ENCODE data around the gene PDE6G. TPM values are rescaled to one million over a fixed set of nuclear protein-coding genes. Genes with fewer than 3 reads are reported as not detected.
A peak's percentile ranks its signal among the peaks of the same experiment; 100 is the strongest.

Gene PDE6G
- total and polyA plus RNA-seq, 2 of the 8 experiments (the other 6 are each of a cell fraction or from before 2014, with no cell fraction given): 5.8 to 12.9 TPM

DNA sequence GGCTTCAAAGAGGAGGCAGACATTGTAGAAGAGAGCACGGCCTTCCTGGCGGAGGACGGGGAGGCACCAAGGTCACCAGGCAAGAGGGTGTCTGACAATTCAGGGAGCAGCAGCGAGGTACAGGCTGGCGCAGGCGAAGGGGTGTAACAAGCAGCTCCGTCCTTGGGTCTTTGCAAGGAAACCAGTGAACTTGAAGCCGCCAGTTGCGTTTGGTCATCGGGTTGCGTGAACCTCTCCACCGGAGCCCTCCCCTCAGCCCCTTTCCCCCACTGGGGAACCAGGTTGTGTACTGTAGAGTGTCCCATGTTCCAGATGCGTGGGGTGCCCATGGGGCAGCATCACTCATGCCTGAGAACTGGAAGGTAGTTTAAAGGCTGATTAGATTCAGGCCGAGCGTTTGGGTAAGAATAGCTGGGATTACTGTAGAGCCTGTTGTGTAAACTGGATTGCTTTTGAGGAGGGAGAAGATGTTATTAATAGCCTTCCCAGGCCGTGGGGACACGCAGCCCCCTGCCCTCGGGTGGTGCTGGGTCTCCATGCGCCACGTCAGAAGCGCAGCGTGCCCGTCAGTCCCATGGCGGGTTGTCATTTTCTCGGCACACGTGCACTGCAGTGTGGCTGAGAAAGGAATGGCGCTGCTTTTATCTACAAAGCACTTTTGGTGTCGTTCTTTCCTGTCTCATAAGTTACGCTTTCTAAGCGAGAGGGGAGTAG is 49.3 kb upstream of the PDE6G start:
- Histone ChIP-seq H2BK120ac (replicated peaks; ENCODE audit: low read depth, low read length) (no peak overlapping the region), H3K27me3 (replicated peaks in 1 of 4; ENCODE audit: control insufficient read depth in 3 of 4, extremely low read depth in 1 of 4, insufficient read depth in 3 of 4, low read length in 3 of 4) (no peaks in the 10 kb centered on the region), H4K8ac (ENCODE audit: extremely low read depth, insufficient read depth, low read length) (no peak overlapping the region), H3K23me2 (ENCODE audit: low read depth, low read length) (peaks cover 13% of the 10 kb centered on the region), H3K4ac (replicated peaks; ENCODE audit: insufficient read length, low read depth, low read length) (no peak overlapping the region), H4K5ac (ENCODE audit: insufficient read length, low read depth, low read length) (no peak overlapping the region), H2BK15ac (ENCODE audit: low read length) (no peak overlapping the region), H4K20me1 (replicated peaks in 1 of 2; ENCODE audit: control insufficient read depth in 1 of 2, insufficient read depth in 2 of 2, low read length in 2 of 2) (peaks cover 10 to 11% of the 10 kb centered on the region in 2 experiments), H3K23ac (ENCODE audit: insufficient read length) (no peak overlapping the region), H2BK12ac (ENCODE audit: low read depth, low read length) (no peak overlapping the region), H2BK20ac (ENCODE audit: low read length) (no peak overlapping the region), H2BK5ac (ENCODE audit: low read depth, low read length) (no peak overlapping the region), H3K27ac (ENCODE audit: low read depth, low read length) (no peak overlapping the region), H3K79me1 (ENCODE audit: low read depth, low read length) (peaks cover 16% of the 10 kb centered on the region), H4K91ac (replicated peaks; ENCODE audit: insufficient read length, low read length) (no peak overlapping the region), H2AK5ac (ENCODE audit: low read depth, low read length) (no peak overlapping the region), H2AFZ (ENCODE audit: low read length) (no peak overlapping the region), H3K4me1 (replicated peaks in 1 of 4; ENCODE audit: control insufficient read depth in 3 of 4, insufficient read depth in 4 of 4, low read length in 3 of 4) (peaks cover 0 to 22% (median 14%) of the 10 kb centered on the region in 4 experiments; a peak in 5 of 7 replicates), H3K14ac (ENCODE audit: insufficient read length) (no peak overlapping the region), H3K56ac (replicated peaks; ENCODE audit: insufficient read length, low read depth, low read length) (no peak overlapping the region), H3K79me2 (ENCODE audit: control insufficient read depth in 1 of 2, insufficient read depth in 2 of 2, low read length in 2 of 2) (peaks cover 9 to 43% of the 10 kb centered on the region in 2 experiments; a peak in 3 of 4 replicates), H3K9ac (replicated peaks in 1 of 4; ENCODE audit: extremely low read depth in 1 of 4, low read depth in 3 of 4, low read length in 3 of 4) (no peak overlapping the region), H3K4me3 (ENCODE audit: extremely low read depth in 1 of 4, insufficient read depth in 2 of 4, low read depth in 3 of 4, low read length in 4 of 4) (no peak overlapping the region), H3K18ac (ENCODE audit: extremely low read depth, low read length) (no peak overlapping the region), H3K36me3 (ENCODE audit: control insufficient read depth in 2 of 4, insufficient read depth in 4 of 4, low read length in 3 of 4) (peaks cover 20 to 35% (median 29%) of the 10 kb centered on the region in 4 experiments), H3K9me3 (ENCODE audit: insufficient read depth in 2 of 2, low read depth in 1 of 2, low read length in 1 of 2) (no peaks in the 10 kb centered on the region), H3K4me2 (ENCODE audit: insufficient read depth in 1 of 2, low read depth in 2 of 2, low read length in 2 of 2) (no peak overlapping the region)
- TF ChIP-seq PHF8 (conservative IDR thresholded peaks at IDR 0.05; ENCODE audit: low read depth, low read length) (no peak), POLR2A (IDR thresholded peaks at IDR 0.05; ENCODE audit: control extremely low read depth in 1 of 2, low read depth in 2 of 2, low read length in 2 of 2) (peak in 1 of 2 experiments; percentile 26; a peak in 2 of 3 replicates)
- ChIA-PET POLR2A (ENCODE audit: partially characterized antibody) (interaction anchor here (0.8 to 17.2 kb wide), 6 partner anchors 18 to 307 kb away, joined by 3 to 436 read pairs (median 4); partner anchors contain the start of genes ARL16, HGS, MAFG and SLC25A10), CTCF (ENCODE audit: partially characterized antibody) (interaction anchor here (0.6 to 1.9 kb wide), 3 partner anchors 33 to 187 kb away, joined by 3 to 6 read pairs (median 3); no protein-coding TSS in a partner anchor)
- WGBS, 2 experiments (ENCODE audit: extremely low coverage in 1 of 2, insufficient coverage in 1 of 2, insufficient read length in 1 of 2, insufficient replicate concordance in 2 of 2, low coverage in 1 of 2, low lambda C conversion rate in 2 of 2, missing lambda C conversion rate in 1 of 2): 93% methylated on average over 27 of the region's 30 CpGs; no CpG with 5 or more reads in 1 of the 2 experiments
- DNase-seq (ENCODE audit: low read depth in 1 of 2, low spot score in 2 of 2) (no peak), FAIRE-seq (no peak)

Data from H1 (cell line).